Stimulated activated CD4-positive, alpha-beta T cell treated with anti-CD3 and anti-CD28 coated beads, TNF-alpha, amount 100 ng/mL, for 4 hours (primary cell): ENCODE measurements around the gene ZNF780B.
A peak's percentile ranks its signal among the peaks of the same experiment; 100 is the strongest.
"Not testable (repeated sequence)": the region's sequence is repeated elsewhere in the genome, so short reads cannot be mapped to it uniquely, and the experiment has no call there.

Source experiments
- DNase-seq, 3 experiments: peaks; one replicate each; pipeline ENCODE4 v3.0.0-alpha.2; 2020; ENCODE audit warnings: low read depth in 3 of 3

ZNF780B gene

GRCh38 chr19:40055832-40056504 lies at the start of gene ZNF780B:
ZNF780B (minus strand) TSS chr19:40056231; CDS start chr19:40050332, 5,899 bp downstream.
- DNase-seq, result peak; percentile 40 to 56 (median 45)

- DNase-seq, result no peak
Measured at GRCh38 chr19:40104754-40105153, 48.7 kb upstream of the ZNF780B start.

DNA sequence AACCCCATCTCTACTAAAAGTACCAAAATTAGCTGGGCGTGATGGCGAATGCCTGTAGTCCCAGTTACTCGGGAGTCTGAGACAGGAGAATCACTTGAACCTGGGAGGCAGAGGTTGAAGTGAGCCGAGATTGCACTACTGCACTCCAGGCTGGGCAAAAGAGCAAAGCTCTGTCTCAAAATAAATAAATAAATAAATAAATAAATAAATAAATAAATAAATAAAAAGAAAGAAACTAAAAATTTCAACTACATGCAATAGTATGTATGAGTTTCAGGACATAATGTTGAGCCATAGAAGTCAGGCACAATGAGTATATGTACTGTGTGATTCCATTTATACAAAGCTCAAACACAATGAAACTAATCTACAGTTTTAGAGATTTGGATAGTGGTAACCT lies 47.6 kb upstream of the ZNF780B start:
- DNase-seq, result no peak

- no peak for DNase-seq
Measured at GRCh38 chr19:40101813-40102212, 45.8 kb upstream of the ZNF780B start.

GRCh38 chr19:40093416-40093815 lies 37.4 kb upstream of the ZNF780B start:
- DNase-seq, result no peak

DNA sequence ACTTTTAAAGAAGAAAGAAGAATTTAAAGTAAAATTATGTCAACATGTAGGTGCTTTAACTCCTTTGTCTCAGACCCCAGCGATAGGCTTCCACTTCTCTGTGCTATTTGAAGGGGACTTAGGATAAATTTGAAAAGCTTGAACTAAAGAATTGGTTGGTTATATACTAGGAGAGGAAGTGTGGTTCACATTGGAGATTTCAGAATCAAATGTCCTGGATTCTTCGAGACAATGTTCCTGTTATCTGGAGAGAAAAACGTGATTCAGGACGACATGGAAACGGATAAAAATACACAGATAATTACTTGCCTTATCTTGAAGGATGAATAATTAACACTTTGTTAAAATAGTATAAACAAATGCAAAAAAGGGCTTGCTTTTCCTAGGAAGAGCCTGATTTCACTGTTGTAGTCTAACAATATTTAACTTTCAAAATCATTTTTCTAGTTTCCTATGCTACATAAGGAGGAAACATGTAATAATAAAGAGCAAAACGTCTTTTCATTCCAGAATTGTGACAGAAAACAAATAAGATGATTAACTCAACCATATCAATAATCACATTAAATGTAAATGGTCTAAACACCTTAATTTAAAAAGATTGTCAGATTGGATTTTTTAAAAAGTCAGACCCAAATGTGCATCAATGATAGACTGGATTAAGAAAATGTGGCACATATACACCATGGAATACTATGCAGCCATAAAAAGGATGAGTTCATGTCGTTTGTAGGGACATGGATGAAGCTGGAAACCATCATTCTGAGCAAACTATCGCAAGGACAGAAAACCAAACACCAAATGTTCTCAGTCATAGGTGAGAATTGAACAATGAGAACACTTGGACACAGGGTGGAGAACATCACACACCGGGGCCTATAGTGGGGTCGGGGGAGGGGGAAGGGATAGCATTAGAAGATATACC lies 35.4 kb upstream of the ZNF780B start:
- no peak for DNase-seq

- DNase-seq, result peak; percentile 49 to 57 (median 57)
Measured at GRCh38 chr19:40090241-40091204, 34.5 kb upstream of the ZNF780B start, which contains the start of gene ZNF780A. ZNF780A (minus strand) TSS chr19:40090943; CDS start chr19:40084753, 6,190 bp downstream.

DNA sequence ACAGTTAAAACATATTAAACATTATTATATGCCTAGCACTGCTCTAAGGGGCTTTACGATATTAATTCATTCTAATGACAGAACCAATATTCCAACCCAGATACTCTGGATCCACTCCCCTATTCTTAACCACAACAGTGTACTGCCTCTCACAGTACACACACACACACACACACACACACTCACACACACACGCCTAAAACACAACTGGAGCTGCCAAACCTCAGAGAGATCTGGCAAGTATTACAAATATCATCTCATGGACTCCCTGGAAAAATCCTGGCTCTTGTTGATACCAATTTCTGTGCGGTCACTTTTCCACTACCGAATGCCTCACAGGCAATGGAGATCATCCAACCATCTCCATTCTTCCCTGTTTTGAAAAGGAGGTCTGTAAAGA lies 33.4 kb upstream of the ZNF780B start:
- DNase-seq, result no peak

- no peak for DNase-seq
Measured at GRCh38 chr19:40088299-40089047, 32.4 kb upstream of the ZNF780B start.

- DNase-seq, result no peak
Measured at GRCh38 chr19:40084948-40085347, 28.9 kb upstream of the ZNF780B start.

GRCh38 chr19:40081411-40081810 lies 25.4 kb upstream of the ZNF780B start:
- no peak for DNase-seq

- DNase-seq, result no peak
Measured at GRCh38 chr19:40080289-40080688, 24.3 kb upstream of the ZNF780B start.

DNA sequence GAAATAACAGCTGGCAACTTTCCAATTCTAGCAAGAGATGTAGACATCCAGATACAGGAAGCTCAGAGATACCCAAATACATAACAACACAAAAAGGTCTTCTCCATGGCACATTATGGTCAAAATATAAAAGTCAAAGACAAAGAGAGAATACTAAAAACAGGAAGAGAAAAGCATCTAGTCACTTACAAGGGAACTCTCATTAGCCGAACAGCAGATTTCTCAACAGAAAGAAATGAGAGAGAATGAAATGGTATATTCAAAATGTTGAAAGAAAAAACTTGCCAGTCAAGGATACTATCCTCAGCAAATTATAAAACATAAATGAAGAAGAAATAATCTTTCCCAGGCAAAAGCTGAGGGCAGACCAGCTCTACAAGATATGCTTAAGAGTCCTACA lies 22.3 kb upstream of the ZNF780B start:
- DNase-seq, result no peak

DNA sequence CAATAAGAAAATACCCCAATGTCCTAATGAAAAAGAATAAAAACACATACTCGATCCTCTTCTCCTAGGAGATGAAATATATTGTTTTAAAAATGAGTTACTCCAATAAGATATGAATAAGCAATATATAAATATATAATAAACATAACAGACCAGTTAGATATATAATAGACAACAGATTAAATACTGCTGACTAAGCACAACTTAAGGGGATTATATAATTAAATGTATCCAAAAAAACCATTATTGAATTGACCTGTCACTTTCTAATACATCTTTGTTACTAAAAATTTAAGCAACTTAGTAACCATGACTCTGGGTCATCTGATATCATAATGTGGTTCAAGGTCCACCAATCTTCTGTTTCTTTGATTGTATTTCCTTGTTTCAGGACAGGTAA lies 14.0 kb upstream of the ZNF780B start:
- DNase-seq, result no peak

GRCh38 chr19:40059624-40060023 lies 3.6 kb upstream of the ZNF780B start:
- DNase-seq, result no peak

DNA sequence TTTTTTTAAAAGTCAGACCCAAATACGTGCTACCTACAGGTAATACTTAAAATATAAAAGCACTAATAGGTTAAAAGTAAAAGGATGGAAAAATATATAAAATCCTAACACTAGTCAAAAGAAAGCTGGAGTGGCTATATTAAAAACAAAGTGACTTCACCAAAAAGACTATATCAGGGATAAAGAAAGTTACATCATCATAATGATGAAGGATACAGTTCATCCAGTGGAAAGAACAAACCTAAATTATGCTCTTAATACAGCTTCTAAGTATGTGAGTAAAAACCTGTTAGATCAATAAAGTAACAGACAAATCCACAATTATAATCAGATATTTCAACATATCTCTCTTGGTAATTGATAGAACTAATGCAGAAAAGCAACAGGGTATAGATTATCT lies 1.1 kb upstream of the ZNF780B start:
- no peak for DNase-seq

- no peak for DNase-seq
Measured at GRCh38 chr19:40056505-40056904, 474 bp upstream of the ZNF780B start.

GRCh38 chr19:40055049-40055448 lies 982 bp downstream of the ZNF780B start:
- DNase-seq, result no peak

GRCh38 chr19:40054632-40055031 lies 1.4 kb downstream of the ZNF780B start:
- DNase-seq, result no peak

GRCh38 chr19:40053491-40053890 lies 2.5 kb downstream of the ZNF780B start:
- DNase-seq, result no peak

GRCh38 chr19:40041718-40042117 lies 14.3 kb downstream of the ZNF780B start:
- DNase-seq, result not testable (repeated sequence)
